Measurements from ENCODE around the gene XIRP1.

Gene XIRP1

DNA sequence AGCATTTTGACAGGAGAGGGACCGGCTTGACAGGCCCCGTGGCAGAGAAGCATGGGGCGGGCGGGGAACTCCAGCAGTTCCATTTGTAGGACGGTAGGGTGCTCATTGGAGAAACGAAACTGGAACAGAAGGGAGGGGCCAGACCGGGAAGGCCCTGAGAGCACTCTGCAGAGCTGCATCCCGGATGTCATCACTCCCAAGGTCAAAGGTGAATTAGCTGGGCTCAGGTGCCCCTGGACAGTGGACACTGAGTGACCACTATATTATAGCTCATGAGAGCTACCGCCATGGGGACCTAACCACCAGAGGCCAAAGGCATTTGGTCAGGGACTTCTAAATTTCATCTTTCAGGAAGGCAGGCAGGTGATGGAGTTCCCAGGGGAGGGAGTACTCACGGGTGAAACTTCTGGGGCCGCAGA is 46.3 kb downstream of the XIRP1 start:
- no peaks in the 10 kb centered on the region for H3K27me3 ChIP-seq (replicated peaks; ENCODE audit: insufficient read depth, low read length)
- H3K9me2 ChIP-seq (replicated peaks; ENCODE audit: insufficient read depth, low read length), result no peaks in the 10 kb centered on the region
- no peak overlapping the region for H3K9ac ChIP-seq (ENCODE audit: low read length)
- no peaks in the 10 kb centered on the region for H4K20me1 ChIP-seq (ENCODE audit: insufficient read depth, low read length)
- peaks cover 19% of the 10 kb centered on the region; the same call in 1 of the 2 replicates for H3F3A ChIP-seq (ENCODE audit: insufficient read depth, low read length)
- H3K4me1 ChIP-seq (ENCODE audit: low read length), result peaks cover 40% of the 10 kb centered on the region
- H3K27ac ChIP-seq (ENCODE audit: low read length), result no peak overlapping the region
- TF ChIP-seq EZH2 (optimal IDR thresholded peaks at IDR 0.05; ENCODE audit: low read depth, low read length), result no peak
- TF ChIP-seq EZH2phosphoT487 (IDR thresholded peaks at IDR 0.05; ENCODE audit: low read length), result no peak
- no peak for DNase-seq
- H3K79me2 ChIP-seq (ENCODE audit: low read length), result peaks cover 54% of the 10 kb centered on the region
- no peaks in the 10 kb centered on the region for H3K9me3 ChIP-seq (replicated peaks; ENCODE audit: insufficient read depth, low read length)
- H2AFZ ChIP-seq (ENCODE audit: low read length), result no peak overlapping the region
- H3K4me3 ChIP-seq (ENCODE audit: low read length), result no peak overlapping the region
- H3K4me2 ChIP-seq (ENCODE audit: low read depth, low read length), result no peak overlapping the region
- peaks cover 2% of the 10 kb centered on the region; the same call in 1 of the 2 replicates for H3K36me3 ChIP-seq (replicated peaks; ENCODE audit: insufficient read depth, low read length)

DNA sequence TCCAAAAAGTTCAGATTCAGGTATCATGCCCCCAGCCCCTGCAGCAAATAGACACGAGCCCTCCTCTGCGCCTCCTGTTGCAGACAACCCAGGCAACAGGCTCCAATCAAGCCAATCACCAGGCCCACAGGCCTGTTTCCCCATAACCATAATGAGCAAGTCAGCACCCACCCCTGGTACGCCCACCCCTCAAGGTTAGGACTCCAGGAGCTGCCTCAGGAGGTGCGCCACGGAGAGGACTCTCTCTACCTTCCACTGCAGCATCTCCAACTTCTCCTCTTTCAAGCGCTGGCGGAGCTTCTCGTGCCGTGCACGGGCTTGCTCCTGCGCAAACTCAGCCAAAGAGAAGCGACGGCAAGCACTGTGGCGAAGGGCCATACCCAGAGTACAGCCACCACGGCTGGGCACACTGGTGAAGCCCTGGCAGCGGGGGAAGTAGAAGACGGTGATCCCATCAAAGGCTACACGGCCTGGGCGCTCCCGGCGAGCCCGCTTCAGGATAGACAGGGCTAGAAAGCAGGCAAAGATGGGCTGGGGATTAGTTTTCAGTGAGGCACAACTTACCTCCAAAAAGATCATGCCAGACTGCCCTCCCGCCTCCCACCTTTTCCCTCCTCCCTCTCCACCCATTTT is 47.5 kb downstream of the XIRP1 start:
- Histone ChIP-seq H3K27me3 (replicated peaks; ENCODE audit: insufficient read depth, low read length) (no peaks in the 10 kb centered on the region), H3K9ac (ENCODE audit: low read length) (no peak overlapping the region), H3K79me2 (ENCODE audit: low read length) (peaks cover 42% of the 10 kb centered on the region), H3K36me3 (replicated peaks; ENCODE audit: insufficient read depth, low read length) (peaks cover 2% of the 10 kb centered on the region; the same call in 1 of the 2 replicates), H3K4me3 (ENCODE audit: low read length) (no peak overlapping the region), H3K4me1 (ENCODE audit: low read length) (peaks cover 31% of the 10 kb centered on the region), H3K27ac (ENCODE audit: low read length) (no peak overlapping the region), H3K9me3 (replicated peaks; ENCODE audit: insufficient read depth, low read length) (no peaks in the 10 kb centered on the region), H3K4me2 (ENCODE audit: low read depth, low read length) (no peak overlapping the region), H3F3A (ENCODE audit: insufficient read depth, low read length) (peaks cover 17% of the 10 kb centered on the region; the same call in 1 of the 2 replicates), H3K9me2 (replicated peaks; ENCODE audit: insufficient read depth, low read length) (no peaks in the 10 kb centered on the region), H4K20me1 (ENCODE audit: insufficient read depth, low read length) (no peaks in the 10 kb centered on the region), H2AFZ (ENCODE audit: low read length) (no peak overlapping the region)
- no peak for TF ChIP-seq EZH2 (optimal IDR thresholded peaks at IDR 0.05; ENCODE audit: low read depth, low read length)
- TF ChIP-seq EZH2phosphoT487 (IDR thresholded peaks at IDR 0.05; ENCODE audit: low read length), result no peak
- TF ChIP-seq, protein P1, sequence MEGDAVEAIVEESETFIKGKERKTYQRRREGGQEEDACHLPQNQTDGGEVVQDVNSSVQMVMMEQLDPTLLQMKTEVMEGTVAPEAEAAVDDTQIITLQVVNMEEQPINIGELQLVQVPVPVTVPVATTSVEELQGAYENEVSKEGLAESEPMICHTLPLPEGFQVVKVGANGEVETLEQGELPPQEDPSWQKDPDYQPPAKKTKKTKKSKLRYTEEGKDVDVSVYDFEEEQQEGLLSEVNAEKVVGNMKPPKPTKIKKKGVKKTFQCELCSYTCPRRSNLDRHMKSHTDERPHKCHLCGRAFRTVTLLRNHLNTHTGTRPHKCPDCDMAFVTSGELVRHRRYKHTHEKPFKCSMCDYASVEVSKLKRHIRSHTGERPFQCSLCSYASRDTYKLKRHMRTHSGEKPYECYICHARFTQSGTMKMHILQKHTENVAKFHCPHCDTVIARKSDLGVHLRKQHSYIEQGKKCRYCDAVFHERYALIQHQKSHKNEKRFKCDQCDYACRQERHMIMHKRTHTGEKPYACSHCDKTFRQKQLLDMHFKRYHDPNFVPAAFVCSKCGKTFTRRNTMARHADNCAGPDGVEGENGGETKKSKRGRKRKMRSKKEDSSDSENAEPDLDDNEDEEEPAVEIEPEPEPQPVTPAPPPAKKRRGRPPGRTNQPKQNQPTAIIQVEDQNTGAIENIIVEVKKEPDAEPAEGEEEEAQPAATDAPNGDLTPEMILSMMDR (IDR thresholded peaks at IDR 0.05; ENCODE audit: low read length), result no peak
- no peak for DNase-seq

DNA sequence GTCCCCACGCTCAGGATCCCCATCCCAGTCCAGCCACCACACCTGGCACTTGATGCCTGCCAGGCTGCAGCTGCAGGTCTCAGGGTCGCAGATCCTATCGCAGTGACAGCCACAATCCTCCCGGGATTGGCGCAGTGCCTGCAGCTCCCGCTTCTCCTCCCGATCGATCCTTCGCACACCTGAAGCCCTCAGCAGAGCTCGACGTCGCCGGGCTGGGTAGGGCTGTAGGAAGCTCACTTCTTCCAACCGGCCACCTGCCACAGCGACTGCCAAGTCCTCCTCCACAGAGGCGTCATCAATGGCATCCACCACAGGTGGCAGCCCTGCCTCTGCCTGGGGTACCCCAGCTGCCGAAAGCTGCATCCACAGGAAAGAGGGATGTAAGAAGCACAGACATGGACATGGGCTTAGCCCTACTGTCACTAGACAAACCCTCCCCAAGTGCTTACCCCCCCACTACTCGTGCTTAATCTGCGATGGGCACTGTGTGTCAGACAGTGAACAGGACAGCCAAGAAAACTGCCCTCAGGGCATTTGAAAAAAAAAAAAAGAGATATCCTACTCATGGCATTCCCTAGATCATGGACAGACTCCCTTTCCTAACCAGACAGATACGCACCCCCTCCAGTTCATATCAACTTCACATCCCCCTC is 48.2 kb downstream of the XIRP1 start:
- H3K36me3 ChIP-seq (replicated peaks; ENCODE audit: insufficient read depth, low read length), result peaks cover 2% of the 10 kb centered on the region; the same call in 1 of the 2 replicates
- no peak overlapping the region for H3K4me2 ChIP-seq (ENCODE audit: low read depth, low read length)
- H3K9me2 ChIP-seq (replicated peaks; ENCODE audit: insufficient read depth, low read length), result no peaks in the 10 kb centered on the region
- peaks cover 12% of the 10 kb centered on the region; the same call in 1 of the 2 replicates for H3F3A ChIP-seq (ENCODE audit: insufficient read depth, low read length)
- TF ChIP-seq EZH2 (optimal IDR thresholded peaks at IDR 0.05; ENCODE audit: low read depth, low read length), result no peak
- TF ChIP-seq EZH2phosphoT487 (IDR thresholded peaks at IDR 0.05; ENCODE audit: low read length), result no peak
- TF ChIP-seq, protein P1 (IDR thresholded peaks at IDR 0.05; ENCODE audit: low read length), result no peak
- H3K27me3 ChIP-seq (replicated peaks; ENCODE audit: insufficient read depth, low read length), result no peaks in the 10 kb centered on the region
- no peak overlapping the region for H2AFZ ChIP-seq (ENCODE audit: low read length)
- H4K20me1 ChIP-seq (ENCODE audit: insufficient read depth, low read length), result no peaks in the 10 kb centered on the region
- H3K4me1 ChIP-seq (ENCODE audit: low read length), result peaks cover 24% of the 10 kb centered on the region
- no peak overlapping the region for H3K4me3 ChIP-seq (ENCODE audit: low read length)
- no peak overlapping the region for H3K9ac ChIP-seq (ENCODE audit: low read length)
- peaks cover 36% of the 10 kb centered on the region for H3K79me2 ChIP-seq (ENCODE audit: low read length)
- H3K9me3 ChIP-seq (replicated peaks; ENCODE audit: insufficient read depth, low read length), result no peaks in the 10 kb centered on the region
- no peak for DNase-seq
- H3K27ac ChIP-seq (ENCODE audit: low read length), result no peak overlapping the region

Data from MM.1S (cell line).